ENCODE results near the gene TMEM141. TPM values are rescaled to one million over a fixed set of nuclear protein-coding genes. Genes with fewer than 3 reads are reported as not detected.
A peak's percentile ranks its signal among the peaks of the same experiment; 100 is the strongest.
"Not testable (repeated sequence)": the region's sequence is repeated elsewhere in the genome, so short reads cannot be mapped to it uniquely, and the experiment has no call there.

TMEM141 gene
- total and polyA plus RNA-seq, 7 experiments from 2014 or later = 27.2 to 54.9 (median 30.6) TPM

DNA sequence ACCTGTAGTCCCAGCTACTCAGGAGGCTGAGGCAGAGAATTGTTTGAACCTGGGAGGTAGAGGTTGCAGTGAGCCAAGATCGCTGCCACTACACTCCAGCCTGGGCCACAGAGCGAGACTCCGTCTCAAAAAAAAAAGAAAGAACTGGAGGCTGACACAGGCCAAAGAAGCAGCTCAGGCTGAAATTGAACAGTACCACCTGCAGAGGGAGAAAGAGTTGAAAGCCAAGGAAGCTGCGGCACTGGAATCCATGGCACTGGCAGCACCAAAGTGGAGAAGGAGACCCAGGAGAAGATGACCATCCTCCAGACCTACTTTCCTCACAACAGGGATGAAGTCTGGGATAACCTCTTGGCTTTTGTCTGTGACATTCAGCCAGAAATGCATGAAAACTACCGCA is 11.3 kb upstream of the TMEM141 start:
- Histone ChIP-seq H3K4me1 (ENCODE audit: control insufficient read depth in 2 of 2, insufficient read depth in 2 of 2, low read length in 2 of 2) (no peaks in the 10 kb centered on the region), H3K4me3 (ENCODE audit: low read length) (no peak overlapping the region), H3K9me3 (ENCODE audit: control insufficient read depth in 2 of 3, low read length in 3 of 3) (no peaks in the 10 kb centered on the region), H3K36me3 (ENCODE audit: control insufficient read depth in 2 of 3, insufficient read depth in 3 of 3, low read length in 3 of 3) (no peaks in the 10 kb centered on the region), H3K27me3 (ENCODE audit: control insufficient read depth in 2 of 2, insufficient read depth in 2 of 2, low read length in 2 of 2) (no peaks in the 10 kb centered on the region), H3K27ac (ENCODE audit: low read depth, low read length) (no peak overlapping the region)
- DNase-seq = no peak
- POLR2A ChIA-PET = interaction anchor here (1.3 kb wide), 1 partner anchor 52 kb away, joined by 3 read pairs; no protein-coding TSS in a partner anchor
- CTCF ChIA-PET = interaction anchor here (0.7 kb wide), 1 partner anchor 280 kb away, joined by 3 read pairs; no protein-coding TSS in a partner anchor
- intact Hi-C loops (cut with micrococcal nuclease) = loop anchor here in 1 of 2 donors (10.0 kb wide), 1 partner anchor 285 kb away; no protein-coding TSS in a partner anchor
- ATAC-seq = no peak
- no peaks in the 10 kb centered on the region for H3K36me3 Mint-ChIP-seq
- H3K4me1 Mint-ChIP-seq = peaks cover 0 to 6% (median 0%) of the 10 kb centered on the region in 7 donors
- H3K4me3 Mint-ChIP-seq = no peak overlapping the region
- peaks cover 0 to 4% (median 0%) of the 10 kb centered on the region in 11 donors for H3K9me3 Mint-ChIP-seq
- H3K27ac Mint-ChIP-seq = no peak overlapping the region
- peaks cover 5 to 50% (median 13%) of the 10 kb centered on the region in 5 donors for H3K27me3 Mint-ChIP-seq

DNA sequence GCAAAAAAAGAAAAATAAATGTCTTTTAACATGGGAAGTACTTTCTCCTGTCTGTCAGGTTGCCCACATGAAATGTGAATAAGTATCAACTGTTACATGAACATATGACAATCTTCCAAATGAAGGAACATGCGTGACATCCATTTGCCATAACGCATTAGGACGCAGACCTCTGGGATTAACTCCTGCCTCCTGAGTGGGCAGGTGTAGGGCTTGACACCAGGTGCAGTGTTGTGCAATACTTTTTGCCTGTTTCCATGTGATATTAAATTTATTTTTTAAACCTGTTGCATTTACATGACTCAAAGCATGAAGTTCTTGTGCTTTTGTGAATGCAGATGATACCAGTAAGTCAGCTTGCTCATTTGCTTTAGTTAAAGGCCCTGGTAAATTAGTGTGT is 8.7 kb upstream of the TMEM141 start:
- peaks cover 0 to 6% (median 1%) of the 10 kb centered on the region in 7 donors for H3K4me1 Mint-ChIP-seq
- ChIA-PET POLR2A (no interaction called here), CTCF (no interaction called here)

DNA sequence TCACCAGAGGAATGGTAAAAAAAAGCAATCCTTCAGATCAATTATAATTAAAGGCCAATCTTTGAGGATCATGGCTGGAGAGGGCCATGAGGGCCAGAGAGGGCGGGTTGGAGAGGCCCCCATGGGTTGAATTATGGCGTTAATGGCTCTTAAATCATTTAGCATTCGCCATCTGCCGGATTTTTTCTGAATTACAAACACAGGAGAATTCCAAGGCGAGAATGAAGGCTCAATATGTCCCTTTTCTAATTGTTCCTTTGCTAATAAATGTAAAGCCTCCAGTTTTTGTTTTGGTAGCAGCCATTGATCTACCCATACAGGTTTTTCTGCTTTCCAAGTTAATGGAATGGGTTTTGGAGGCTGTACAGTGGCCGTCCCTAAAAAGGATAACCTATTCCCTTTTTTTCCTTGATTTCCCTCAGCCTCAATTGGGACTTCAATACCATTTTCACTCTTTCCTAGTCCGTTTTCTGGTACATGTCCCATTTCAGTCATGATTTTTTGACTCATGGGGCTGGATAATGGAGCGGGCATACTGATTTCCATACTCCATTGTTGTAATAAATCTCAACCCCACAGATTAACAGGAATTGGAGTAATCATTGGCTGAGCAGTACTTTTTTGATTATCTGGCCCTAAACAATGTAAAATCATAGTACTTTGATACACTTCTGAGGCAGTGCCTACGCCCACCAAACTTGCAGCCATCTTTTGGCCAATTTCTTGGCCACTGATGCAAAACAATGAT is 6.7 kb upstream of the TMEM141 start:
- H3K27me3 Mint-ChIP-seq = peaks cover 0 to 50% (median 0%) of the 10 kb centered on the region in 5 donors
- ChIA-PET POLR2A (no interaction called here), CTCF (interaction anchor here (0.8 to 1.4 kb wide), 2 partner anchors 12 to 245 kb away, joined by 3 read pairs; no protein-coding TSS in a partner anchor)
- intact Hi-C loops (cut with micrococcal nuclease) = loop anchor here (1.0 to 10.0 kb wide), 3 partner anchors 14 to 299 kb away; no protein-coding TSS in a partner anchor
- no peak overlapping the region for H3K4me3 Mint-ChIP-seq
- DNase-seq (no peak), ATAC-seq (no peak)
- H3K4me1 ChIP-seq (ENCODE audit: control insufficient read depth in 2 of 2, insufficient read depth in 2 of 2, low read length in 2 of 2) = no peaks in the 10 kb centered on the region
- H3K4me1 Mint-ChIP-seq = peaks cover 5 to 18% (median 8%) of the 10 kb centered on the region in 7 donors
- no peaks in the 10 kb centered on the region for H3K36me3 ChIP-seq (ENCODE audit: control insufficient read depth in 2 of 3, insufficient read depth in 3 of 3, low read length in 3 of 3)
- peaks cover 0 to 3% (median 0%) of the 10 kb centered on the region in 11 donors for H3K9me3 Mint-ChIP-seq
- no peak overlapping the region for H3K27ac ChIP-seq (ENCODE audit: low read depth, low read length)
- no peaks in the 10 kb centered on the region for H3K9me3 ChIP-seq (ENCODE audit: control insufficient read depth in 2 of 3, low read length in 3 of 3)
- no peaks in the 10 kb centered on the region for H3K27me3 ChIP-seq (ENCODE audit: control insufficient read depth in 2 of 2, insufficient read depth in 2 of 2, low read length in 2 of 2)
- no peak overlapping the region for H3K4me3 ChIP-seq (ENCODE audit: low read length)
- no peak overlapping the region for H3K27ac Mint-ChIP-seq
- H3K36me3 Mint-ChIP-seq = no peaks in the 10 kb centered on the region

More for the DNA sequence above, 8.7 kb upstream of the TMEM141 start:
- DNase-seq (no peak), ATAC-seq (no peak)
- intact Hi-C loops (cut with micrococcal nuclease) = loop anchor here in 1 of 2 donors (10.0 kb wide), 1 partner anchor 282 kb away; no protein-coding TSS in a partner anchor
- H3K27me3 ChIP-seq (ENCODE audit: control insufficient read depth in 2 of 2, insufficient read depth in 2 of 2, low read length in 2 of 2) = no peaks in the 10 kb centered on the region
- no peaks in the 10 kb centered on the region for H3K4me1 ChIP-seq (ENCODE audit: control insufficient read depth in 2 of 2, insufficient read depth in 2 of 2, low read length in 2 of 2)
- no peaks in the 10 kb centered on the region for H3K9me3 ChIP-seq (ENCODE audit: control insufficient read depth in 2 of 3, low read length in 3 of 3)
- no peaks in the 10 kb centered on the region for H3K36me3 ChIP-seq (ENCODE audit: control insufficient read depth in 2 of 3, insufficient read depth in 3 of 3, low read length in 3 of 3)
- H3K4me3 Mint-ChIP-seq = no peak overlapping the region
- H3K27ac Mint-ChIP-seq = no peak overlapping the region
- no peak overlapping the region for H3K27ac ChIP-seq (ENCODE audit: low read depth, low read length)
- H3K36me3 Mint-ChIP-seq = no peaks in the 10 kb centered on the region
- H3K27me3 Mint-ChIP-seq = peaks cover 0 to 63% (median 10%) of the 10 kb centered on the region in 5 donors
- H3K4me3 ChIP-seq (ENCODE audit: low read length) = no peak overlapping the region
- H3K9me3 Mint-ChIP-seq = peaks cover 0 to 4% (median 0%) of the 10 kb centered on the region in 11 donors

DNA sequence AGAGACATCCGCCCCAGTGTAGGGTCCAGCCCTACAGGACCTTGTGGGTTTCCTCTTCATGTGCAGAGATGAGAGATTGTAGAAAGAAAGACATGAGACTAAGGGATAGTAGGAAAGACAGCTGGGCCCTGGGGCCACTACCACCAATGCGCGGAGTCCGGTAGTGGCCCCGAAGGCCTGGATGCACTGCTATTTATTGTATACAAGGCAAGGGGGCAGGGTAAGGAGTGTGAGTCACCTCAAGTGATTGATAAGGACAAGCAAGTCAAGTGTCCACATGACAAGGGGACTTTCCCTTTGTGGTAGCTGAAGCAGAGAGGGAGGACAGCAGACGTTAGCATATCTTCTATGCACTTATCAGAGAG is 6.2 kb upstream of the TMEM141 start:
- H3K27ac Mint-ChIP-seq = peak overlapping the region in 1 of 9 donors; percentile 7
- ATAC-seq (peak; percentile 63), DNase-seq (no peak)
- no peaks in the 10 kb centered on the region for H3K9me3 ChIP-seq (ENCODE audit: control insufficient read depth in 2 of 3, low read length in 3 of 3)
- ChIA-PET CTCF (interaction anchor here (0.6 to 6.3 kb wide), 2 partner anchors 250 to 455 kb away, joined by 6 to 49 read pairs; no protein-coding TSS in a partner anchor), POLR2A (no interaction called here)
- intact Hi-C loops (cut with micrococcal nuclease) = loop anchor here (1.0 to 10.0 kb wide), 4 partner anchors 14 to 300 kb away; no protein-coding TSS in a partner anchor
- H3K27me3 Mint-ChIP-seq = peaks cover 0 to 46% (median 0%) of the 10 kb centered on the region in 5 donors
- peaks cover 0 to under 1% of the 10 kb centered on the region in 2 donors for H3K4me1 ChIP-seq (ENCODE audit: control insufficient read depth in 2 of 2, insufficient read depth in 2 of 2, low read length in 2 of 2)
- no peaks in the 10 kb centered on the region for H3K36me3 Mint-ChIP-seq
- H3K36me3 ChIP-seq (ENCODE audit: control insufficient read depth in 2 of 3, insufficient read depth in 3 of 3, low read length in 3 of 3) = no peaks in the 10 kb centered on the region
- H3K4me3 Mint-ChIP-seq = no peak overlapping the region
- no peak overlapping the region for H3K4me3 ChIP-seq (ENCODE audit: low read length)
- H3K4me1 Mint-ChIP-seq = peaks cover 5 to 18% (median 8%) of the 10 kb centered on the region in 7 donors
- no peaks in the 10 kb centered on the region for H3K27me3 ChIP-seq (ENCODE audit: control insufficient read depth in 2 of 2, insufficient read depth in 2 of 2, low read length in 2 of 2)
- no peak overlapping the region for H3K27ac ChIP-seq (ENCODE audit: low read depth, low read length)
- peaks cover 0 to 3% (median 0%) of the 10 kb centered on the region in 11 donors for H3K9me3 Mint-ChIP-seq

DNA sequence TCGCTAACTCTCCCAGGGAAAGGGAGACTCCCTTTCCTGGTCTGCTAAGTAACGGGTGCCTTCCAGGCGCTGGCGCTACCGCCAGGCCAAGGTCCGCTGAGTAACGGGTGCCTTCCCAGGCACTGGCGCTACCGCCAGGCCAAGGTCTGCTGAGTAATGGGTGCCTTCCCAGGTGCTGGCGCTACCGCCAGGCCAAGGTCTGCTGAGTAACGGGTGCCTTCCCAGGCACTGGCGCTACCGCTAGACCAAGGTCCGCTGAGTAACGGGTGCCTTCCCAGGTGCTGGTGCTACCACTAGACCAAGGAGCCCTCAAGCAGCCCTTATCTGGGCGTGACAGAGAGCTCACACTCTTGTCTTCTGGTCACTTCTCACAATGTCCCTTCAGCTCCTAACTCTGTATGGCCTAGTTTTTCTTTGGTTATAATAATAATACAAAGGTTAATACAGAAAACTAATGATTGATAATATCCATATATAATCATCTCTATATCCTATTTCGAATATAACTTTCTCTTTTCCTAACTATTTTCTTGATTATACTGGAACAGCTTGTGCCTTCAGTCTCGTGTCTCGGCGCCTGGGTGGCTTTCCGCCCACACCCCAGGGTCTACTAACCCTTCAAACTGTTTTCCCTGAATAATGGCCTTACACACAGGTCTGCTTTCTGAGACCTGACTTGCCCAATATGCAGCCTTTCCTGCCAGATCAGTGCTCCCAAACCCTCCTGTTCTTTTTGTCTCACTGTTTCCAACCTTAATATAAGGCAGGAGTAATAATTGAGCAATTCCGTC is 5.4 kb upstream of the TMEM141 start:
- H3K4me3 Mint-ChIP-seq; H3K9me3 Mint-ChIP-seq; H3K27ac ChIP-seq (ENCODE audit: low read depth, low read length); DNase-seq; H3K9me3 ChIP-seq (ENCODE audit: control insufficient read depth in 2 of 3, low read length in 3 of 3); H3K27me3 ChIP-seq (ENCODE audit: control insufficient read depth in 2 of 2, insufficient read depth in 2 of 2, low read length in 2 of 2); H3K27ac Mint-ChIP-seq; ATAC-seq; H3K36me3 Mint-ChIP-seq; H3K4me3 ChIP-seq (ENCODE audit: low read length); H3K36me3 ChIP-seq (ENCODE audit: control insufficient read depth in 2 of 3, insufficient read depth in 3 of 3, low read length in 3 of 3); H3K4me1 ChIP-seq (ENCODE audit: control insufficient read depth in 2 of 2, insufficient read depth in 2 of 2, low read length in 2 of 2): not testable (repeated sequence)
- Mint-ChIP-seq H3K27me3 (peaks cover 0 to 41% (median 0%) of the 10 kb centered on the region in 5 donors), H3K4me1 (peaks cover 5 to 23% (median 12%) of the 10 kb centered on the region in 7 donors)
- intact Hi-C loops (cut with micrococcal nuclease) = loop anchor here (2.0 to 10.0 kb wide), 3 partner anchors 15 to 279 kb away; no protein-coding TSS in a partner anchor
- ChIA-PET POLR2A (interaction anchor here (0.6 kb wide), 1 partner anchor 58 kb away, joined by 3 read pairs; no protein-coding TSS in a partner anchor), CTCF (interaction anchor here (0.6 to 6.3 kb wide), 4 partner anchors 25 to 454 kb away, joined by 3 to 49 read pairs (median 5); no protein-coding TSS in a partner anchor)

DNA sequence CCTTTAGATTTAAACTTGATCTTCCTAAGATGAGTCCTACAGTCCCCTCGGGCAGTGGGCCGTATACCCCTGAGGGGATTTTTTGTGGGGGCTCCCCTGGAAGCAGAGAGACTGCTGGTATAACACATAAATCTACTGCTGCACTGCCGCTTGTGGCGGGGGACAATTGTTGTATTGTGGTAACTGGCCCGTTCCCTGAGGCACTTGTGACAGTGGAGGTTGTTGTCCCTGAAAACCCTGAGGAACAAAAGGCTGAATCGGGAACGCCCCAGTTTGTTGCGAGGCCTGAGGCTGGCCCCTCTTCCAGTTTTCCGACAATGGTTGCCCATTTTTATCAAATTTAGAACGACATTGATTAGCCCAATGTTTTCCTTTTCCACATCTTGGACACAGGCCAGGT is 4.7 kb upstream of the TMEM141 start:
- Histone ChIP-seq H3K4me1 (ENCODE audit: control insufficient read depth in 2 of 2, insufficient read depth in 2 of 2, low read length in 2 of 2) (peaks cover 6 to 8% of the 10 kb centered on the region in 2 donors), H3K36me3 (ENCODE audit: control insufficient read depth in 2 of 3, insufficient read depth in 3 of 3, low read length in 3 of 3) (no peaks in the 10 kb centered on the region), H3K9me3 (ENCODE audit: control insufficient read depth in 2 of 3, low read length in 3 of 3) (no peaks in the 10 kb centered on the region), H3K27me3 (ENCODE audit: control insufficient read depth in 2 of 2, insufficient read depth in 2 of 2, low read length in 2 of 2) (no peaks in the 10 kb centered on the region), H3K4me3 (ENCODE audit: low read length) (no peak overlapping the region), H3K27ac (ENCODE audit: low read depth, low read length) (no peak overlapping the region)
- H3K4me1 Mint-ChIP-seq = peaks cover 5 to 23% (median 12%) of the 10 kb centered on the region in 7 donors
- POLR2A ChIA-PET = interaction anchor here (0.6 kb wide), 1 partner anchor 59 kb away, joined by 3 read pairs; no protein-coding TSS in a partner anchor
- H3K27me3 Mint-ChIP-seq = peaks cover 0 to 37% (median 0%) of the 10 kb centered on the region in 5 donors
- peaks cover 0 to 1% (median 0%) of the 10 kb centered on the region in 11 donors for H3K9me3 Mint-ChIP-seq
- CTCF ChIA-PET = interaction anchor here (0.6 to 6.3 kb wide), 5 partner anchors 24 to 334 kb away, joined by 3 to 49 read pairs (median 3); no protein-coding TSS in a partner anchor
- intact Hi-C loops (cut with micrococcal nuclease) = loop anchor here in 1 of 2 donors (5.0 to 10.0 kb wide), 2 partner anchors 59 to 278 kb away; no protein-coding TSS in a partner anchor
- DNase-seq (no peak), ATAC-seq (no peak)
- no peak overlapping the region for H3K4me3 Mint-ChIP-seq
- H3K27ac Mint-ChIP-seq = no peak overlapping the region
- H3K36me3 Mint-ChIP-seq = no peaks in the 10 kb centered on the region
